NB4 (cell line): ENCODE measurements around the gene ITGB8.
"Not testable (repeated sequence)": the region's sequence is repeated elsewhere in the genome, so short reads cannot be mapped to it uniquely, and the experiment has no call there.

ENCODE experiments used
- DNase-seq: peaks from one replicate; pipeline ENCODE4 v3.0.0; 2010; ENCODE audit warnings: low read depth
- H3K4me3 ChIP-seq: one replicate; pipeline ENCODE4 v1.5.1; 2011; ENCODE audit warnings: mild to moderate bottlenecking, low read depth, low read length, moderate library complexity
- MYC ChIP-seq: IDR thresholded peaks from 2 replicates; pipeline ENCODE4 v1.6.1; 2011; ENCODE audit warnings: low read depth, low read length
- POLR2A ChIP-seq: IDR thresholded peaks from 2 replicates; pipeline ENCODE4 v1.6.1; 2011; ENCODE audit warnings: mild to moderate bottlenecking; ENCODE audit not compliant: insufficient read length; ENCODE audit errors: extremely low read depth
- TF ChIP-seq, protein P1 (sequence below): IDR thresholded peaks from 2 replicates; pipeline ENCODE4 v1.6.1; 2011; ENCODE audit warnings: low read depth, low read length
- TF ChIP-seq, protein P2 (sequence below): IDR thresholded peaks from one replicate; pipeline ENCODE4 v1.5.1; 2012; ENCODE audit warnings: low read depth, low read length

The ITGB8 gene

DNA sequence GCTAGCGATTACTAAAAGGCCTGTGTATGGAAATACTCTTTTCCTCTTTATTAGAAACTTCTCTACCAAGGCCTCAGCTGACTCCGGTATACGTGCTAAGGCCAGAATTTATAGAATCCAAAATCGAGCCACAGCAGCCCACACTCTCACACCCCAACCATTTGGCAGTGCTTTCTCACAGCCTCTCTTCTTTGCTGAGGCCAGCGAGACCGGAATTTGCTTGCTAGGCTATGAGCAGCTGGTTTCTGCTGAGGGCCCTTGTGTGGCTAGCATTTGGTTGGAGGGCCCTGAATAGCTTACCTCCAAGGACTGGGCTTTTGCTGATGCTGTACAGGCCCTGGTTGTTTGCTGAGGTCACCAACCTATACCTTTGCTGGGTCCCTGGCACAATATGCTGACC is 46.1 kb downstream of the ITGB8 start:
- TF ChIP-seq, protein P1, sequence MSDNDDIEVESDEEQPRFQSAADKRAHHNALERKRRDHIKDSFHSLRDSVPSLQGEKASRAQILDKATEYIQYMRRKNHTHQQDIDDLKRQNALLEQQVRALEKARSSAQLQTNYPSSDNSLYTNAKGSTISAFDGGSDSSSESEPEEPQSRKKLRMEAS: no peak

DNA sequence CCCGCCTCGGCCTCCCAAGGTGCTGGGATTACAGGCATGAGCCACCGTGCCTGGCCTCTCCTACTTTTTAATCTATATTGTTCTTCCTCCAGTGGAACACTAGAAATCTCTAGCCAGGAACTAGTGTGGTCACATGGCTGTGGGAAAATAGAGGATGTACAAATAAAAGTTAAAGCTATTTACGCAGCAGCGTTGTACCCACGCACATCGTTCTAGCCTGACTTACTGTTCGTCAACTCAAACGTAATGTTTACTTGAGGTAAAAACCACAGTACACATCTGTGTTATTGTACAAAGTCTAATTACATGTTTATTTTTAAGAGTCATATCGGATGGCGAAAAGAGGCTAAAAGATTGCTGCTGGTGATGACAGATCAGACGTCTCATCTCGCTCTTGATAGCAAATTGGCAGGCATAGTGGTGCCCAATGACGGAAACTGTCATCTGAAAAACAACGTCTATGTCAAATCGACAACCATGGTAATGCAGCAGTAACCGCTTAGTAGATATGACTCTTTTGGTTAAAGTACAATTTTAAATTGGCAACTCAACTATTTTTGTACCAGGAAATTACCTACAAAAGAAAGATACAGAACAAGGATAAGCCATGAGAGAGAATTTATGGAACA is 50.8 kb downstream of the ITGB8 start:
- TF ChIP-seq, protein P1: no peak
- TF ChIP-seq, protein P2, sequence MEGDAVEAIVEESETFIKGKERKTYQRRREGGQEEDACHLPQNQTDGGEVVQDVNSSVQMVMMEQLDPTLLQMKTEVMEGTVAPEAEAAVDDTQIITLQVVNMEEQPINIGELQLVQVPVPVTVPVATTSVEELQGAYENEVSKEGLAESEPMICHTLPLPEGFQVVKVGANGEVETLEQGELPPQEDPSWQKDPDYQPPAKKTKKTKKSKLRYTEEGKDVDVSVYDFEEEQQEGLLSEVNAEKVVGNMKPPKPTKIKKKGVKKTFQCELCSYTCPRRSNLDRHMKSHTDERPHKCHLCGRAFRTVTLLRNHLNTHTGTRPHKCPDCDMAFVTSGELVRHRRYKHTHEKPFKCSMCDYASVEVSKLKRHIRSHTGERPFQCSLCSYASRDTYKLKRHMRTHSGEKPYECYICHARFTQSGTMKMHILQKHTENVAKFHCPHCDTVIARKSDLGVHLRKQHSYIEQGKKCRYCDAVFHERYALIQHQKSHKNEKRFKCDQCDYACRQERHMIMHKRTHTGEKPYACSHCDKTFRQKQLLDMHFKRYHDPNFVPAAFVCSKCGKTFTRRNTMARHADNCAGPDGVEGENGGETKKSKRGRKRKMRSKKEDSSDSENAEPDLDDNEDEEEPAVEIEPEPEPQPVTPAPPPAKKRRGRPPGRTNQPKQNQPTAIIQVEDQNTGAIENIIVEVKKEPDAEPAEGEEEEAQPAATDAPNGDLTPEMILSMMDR: no peak
- TF ChIP-seq MYC (no peak), POLR2A (no peak)
- H3K4me3 ChIP-seq: no peak overlapping the region
- no peak for DNase-seq

More for the DNA sequence above, 46.1 kb downstream of the ITGB8 start:
- DNase-seq: no peak
- no peak overlapping the region for H3K4me3 ChIP-seq

DNA sequence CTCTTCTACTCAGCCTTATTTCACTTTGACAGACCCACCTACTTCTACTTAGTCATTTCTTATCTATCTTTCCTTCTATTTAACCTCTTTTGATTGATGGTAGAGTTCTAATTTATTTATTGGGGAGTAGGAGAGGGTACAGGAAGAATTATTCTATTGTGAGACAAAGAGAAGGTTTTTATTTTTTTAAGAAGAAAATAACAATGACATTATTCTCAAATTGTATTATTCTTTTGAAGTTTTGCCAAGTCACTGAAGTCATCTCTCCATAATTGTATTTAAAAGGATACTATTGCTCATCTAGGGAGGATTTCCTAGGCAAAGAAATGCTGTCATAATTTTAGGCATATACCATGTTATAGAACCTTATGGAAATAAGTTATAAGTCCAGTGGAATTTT is 52.7 kb downstream of the ITGB8 start:
- H3K4me3 ChIP-seq: no peak overlapping the region
- TF ChIP-seq, protein P1: no peak
- TF ChIP-seq MYC: no peak
- TF ChIP-seq, protein P2: no peak
- no peak for TF ChIP-seq POLR2A

DNA sequence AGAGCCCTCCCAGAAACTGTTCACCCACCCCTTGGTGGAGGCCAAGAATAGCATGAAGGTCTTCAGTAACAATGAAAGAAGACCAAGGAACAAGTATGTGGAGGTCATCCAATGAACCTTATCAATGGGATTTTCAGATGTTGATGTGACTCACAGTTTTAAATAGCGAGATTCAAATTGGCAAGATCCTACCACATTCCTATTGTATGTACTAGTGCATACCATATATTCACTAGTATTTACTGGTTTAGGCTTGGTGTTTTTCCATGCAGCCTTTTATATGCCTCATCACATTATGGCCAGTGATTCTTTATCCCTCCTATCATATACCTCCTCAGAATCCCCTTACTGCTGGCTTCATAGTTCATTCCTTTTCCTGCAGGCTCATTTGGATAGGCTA is 54.4 kb downstream of the ITGB8 start:
- no peak for TF ChIP-seq POLR2A
- TF ChIP-seq, protein P1: no peak
- no peak for TF ChIP-seq MYC
- TF ChIP-seq, protein P2: no peak
- no peak for DNase-seq

More for the DNA sequence above, 52.7 kb downstream of the ITGB8 start:
- no peak for DNase-seq

DNA sequence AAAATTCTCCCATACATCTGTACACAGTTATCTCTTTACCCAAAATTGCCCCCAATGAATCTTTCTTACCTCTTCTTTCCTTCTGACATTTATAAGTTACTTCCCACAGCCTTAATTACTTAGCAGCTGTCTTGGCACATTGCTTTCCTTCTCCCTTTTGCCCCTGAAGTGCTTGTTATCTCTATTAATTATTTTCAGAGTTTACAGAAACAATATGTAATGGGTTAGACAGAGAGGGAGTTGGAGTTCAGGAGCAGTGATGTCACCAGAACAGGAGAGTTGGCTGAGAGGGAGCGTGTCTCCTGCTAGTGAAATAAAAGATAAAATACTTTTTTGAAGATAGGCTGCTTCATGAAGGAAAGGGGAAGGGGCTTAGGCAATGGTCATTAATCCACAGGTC is 57.4 kb downstream of the ITGB8 start:
- no peak for DNase-seq
- H3K4me3 ChIP-seq: no peak overlapping the region

More for the DNA sequence above, 54.4 kb downstream of the ITGB8 start:
- H3K4me3 ChIP-seq: no peak overlapping the region

DNA sequence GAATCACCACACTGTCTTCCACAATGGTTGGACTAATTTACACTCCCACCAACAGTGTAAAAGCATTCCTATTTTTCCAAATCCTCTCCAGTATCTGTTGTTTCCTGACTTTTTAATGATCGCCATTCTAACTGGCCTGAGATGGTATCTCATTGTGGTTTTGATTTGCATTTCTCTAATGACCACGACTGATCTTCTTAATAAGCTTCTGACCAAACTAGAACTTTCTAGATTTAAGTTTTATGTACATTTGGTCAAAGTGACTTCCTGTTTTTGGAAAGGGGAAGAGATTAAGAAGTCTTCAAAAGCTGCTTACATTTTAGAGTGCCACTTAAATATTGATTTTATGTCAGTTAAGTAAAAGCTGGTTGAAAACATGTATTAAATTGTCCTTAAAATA is 58.5 kb downstream of the ITGB8 start:
- not testable (repeated sequence) for H3K4me3 ChIP-seq

More for the DNA sequence above, 57.4 kb downstream of the ITGB8 start:
- TF ChIP-seq MYC: no peak
- no peak for TF ChIP-seq POLR2A
- TF ChIP-seq, protein P2: no peak
- TF ChIP-seq, protein P1: no peak

More for the DNA sequence above, 58.5 kb downstream of the ITGB8 start:
- DNase-seq: peak; percentile 34
